ENCODE data around the gene TSN.

DNA sequence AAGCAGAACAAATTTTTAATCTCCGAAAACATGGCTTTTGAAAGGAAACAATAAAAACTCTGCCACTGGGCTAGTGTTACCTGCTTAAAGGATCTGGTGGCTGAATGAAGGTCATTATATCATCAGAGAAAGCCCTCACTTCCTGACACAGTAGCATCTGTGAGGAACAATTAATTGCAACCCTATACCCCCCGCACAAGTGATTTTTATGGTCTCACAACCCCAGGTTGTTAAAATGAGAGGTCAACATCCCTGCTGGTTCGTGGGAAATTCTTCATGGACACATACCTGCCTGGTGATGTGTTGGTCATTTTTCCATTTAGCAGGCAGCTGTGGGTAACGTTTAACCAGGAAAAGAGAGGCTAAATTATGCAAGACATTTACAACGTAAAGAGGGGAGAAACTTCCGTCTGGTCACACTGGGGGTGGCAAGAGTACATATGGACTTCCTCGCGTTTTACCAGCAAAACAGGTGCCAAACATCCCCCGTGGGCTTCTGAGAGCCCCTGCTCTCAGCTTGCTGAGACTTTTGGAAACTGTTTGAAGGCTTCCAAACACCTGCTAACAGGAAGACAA is 48.0 kb upstream of the TSN start:
- TF ChIP-seq, protein P1, sequence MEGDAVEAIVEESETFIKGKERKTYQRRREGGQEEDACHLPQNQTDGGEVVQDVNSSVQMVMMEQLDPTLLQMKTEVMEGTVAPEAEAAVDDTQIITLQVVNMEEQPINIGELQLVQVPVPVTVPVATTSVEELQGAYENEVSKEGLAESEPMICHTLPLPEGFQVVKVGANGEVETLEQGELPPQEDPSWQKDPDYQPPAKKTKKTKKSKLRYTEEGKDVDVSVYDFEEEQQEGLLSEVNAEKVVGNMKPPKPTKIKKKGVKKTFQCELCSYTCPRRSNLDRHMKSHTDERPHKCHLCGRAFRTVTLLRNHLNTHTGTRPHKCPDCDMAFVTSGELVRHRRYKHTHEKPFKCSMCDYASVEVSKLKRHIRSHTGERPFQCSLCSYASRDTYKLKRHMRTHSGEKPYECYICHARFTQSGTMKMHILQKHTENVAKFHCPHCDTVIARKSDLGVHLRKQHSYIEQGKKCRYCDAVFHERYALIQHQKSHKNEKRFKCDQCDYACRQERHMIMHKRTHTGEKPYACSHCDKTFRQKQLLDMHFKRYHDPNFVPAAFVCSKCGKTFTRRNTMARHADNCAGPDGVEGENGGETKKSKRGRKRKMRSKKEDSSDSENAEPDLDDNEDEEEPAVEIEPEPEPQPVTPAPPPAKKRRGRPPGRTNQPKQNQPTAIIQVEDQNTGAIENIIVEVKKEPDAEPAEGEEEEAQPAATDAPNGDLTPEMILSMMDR (IDR thresholded peaks at IDR 0.05; ENCODE audit: insufficient read depth, low read length) = no peak
- TF ChIP-seq, protein P2, sequence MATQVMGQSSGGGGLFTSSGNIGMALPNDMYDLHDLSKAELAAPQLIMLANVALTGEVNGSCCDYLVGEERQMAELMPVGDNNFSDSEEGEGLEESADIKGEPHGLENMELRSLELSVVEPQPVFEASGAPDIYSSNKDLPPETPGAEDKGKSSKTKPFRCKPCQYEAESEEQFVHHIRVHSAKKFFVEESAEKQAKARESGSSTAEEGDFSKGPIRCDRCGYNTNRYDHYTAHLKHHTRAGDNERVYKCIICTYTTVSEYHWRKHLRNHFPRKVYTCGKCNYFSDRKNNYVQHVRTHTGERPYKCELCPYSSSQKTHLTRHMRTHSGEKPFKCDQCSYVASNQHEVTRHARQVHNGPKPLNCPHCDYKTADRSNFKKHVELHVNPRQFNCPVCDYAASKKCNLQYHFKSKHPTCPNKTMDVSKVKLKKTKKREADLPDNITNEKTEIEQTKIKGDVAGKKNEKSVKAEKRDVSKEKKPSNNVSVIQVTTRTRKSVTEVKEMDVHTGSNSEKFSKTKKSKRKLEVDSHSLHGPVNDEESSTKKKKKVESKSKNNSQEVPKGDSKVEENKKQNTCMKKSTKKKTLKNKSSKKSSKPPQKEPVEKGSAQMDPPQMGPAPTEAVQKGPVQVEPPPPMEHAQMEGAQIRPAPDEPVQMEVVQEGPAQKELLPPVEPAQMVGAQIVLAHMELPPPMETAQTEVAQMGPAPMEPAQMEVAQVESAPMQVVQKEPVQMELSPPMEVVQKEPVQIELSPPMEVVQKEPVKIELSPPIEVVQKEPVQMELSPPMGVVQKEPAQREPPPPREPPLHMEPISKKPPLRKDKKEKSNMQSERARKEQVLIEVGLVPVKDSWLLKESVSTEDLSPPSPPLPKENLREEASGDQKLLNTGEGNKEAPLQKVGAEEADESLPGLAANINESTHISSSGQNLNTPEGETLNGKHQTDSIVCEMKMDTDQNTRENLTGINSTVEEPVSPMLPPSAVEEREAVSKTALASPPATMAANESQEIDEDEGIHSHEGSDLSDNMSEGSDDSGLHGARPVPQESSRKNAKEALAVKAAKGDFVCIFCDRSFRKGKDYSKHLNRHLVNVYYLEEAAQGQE (IDR thresholded peaks at IDR 0.05; ENCODE audit: insufficient replicate concordance, low read depth) = no peak
- TF ChIP-seq POLR2AphosphoS5 (IDR thresholded peaks at IDR 0.05; ENCODE audit: low read depth) (no peak), GABPA (IDR thresholded peaks at IDR 0.05; ENCODE audit: low read depth) (no peak)
